ENCODE measurements around the gene CYB5B.

CYB5B gene

GRCh38 chr16:69490707-69491324 is 66.4 kb downstream of the CYB5B start:
- DNase-seq = no peak

- DNase-seq = peak; percentile 22
Observed at GRCh38 chr16:69494991-69495392, 70.6 kb downstream of the CYB5B start.

GRCh38 chr16:69495821-69496220 is 71.4 kb downstream of the CYB5B start:
- no peak for DNase-seq

GRCh38 chr16:69496376-69496775 is 72.0 kb downstream of the CYB5B start:
- DNase-seq = no peak

- DNase-seq = no peak
Observed at GRCh38 chr16:69496896-69497295, 72.5 kb downstream of the CYB5B start.

- no peak for DNase-seq
Observed at GRCh38 chr16:69497876-69498596, 73.6 kb downstream of the CYB5B start.

GRCh38 chr16:69498926-69499325 is 74.5 kb downstream of the CYB5B start:
- no peak for DNase-seq

GRCh38 chr16:69499541-69500230 is 75.3 kb downstream of the CYB5B start:
- DNase-seq = no peak

- no peak for DNase-seq
Observed at GRCh38 chr16:69500496-69500895, 76.1 kb downstream of the CYB5B start.

GRCh38 chr16:69501956-69502745 is 77.7 kb downstream of the CYB5B start:
- no peak for DNase-seq

- DNase-seq = no peak
Observed at GRCh38 chr16:69503244-69503643, 78.8 kb downstream of the CYB5B start.

GRCh38 chr16:69508033-69508755 is 83.8 kb downstream of the CYB5B start:
- DNase-seq = no peak

- no peak for DNase-seq
Observed at GRCh38 chr16:69509125-69509524, 84.7 kb downstream of the CYB5B start.

- DNase-seq = no peak
Observed at GRCh38 chr16:69511651-69512050, 87.2 kb downstream of the CYB5B start.

- DNase-seq = no peak
Observed at GRCh38 chr16:69513180-69513966, 89.0 kb downstream of the CYB5B start.

GRCh38 chr16:69514356-69514755 is 89.9 kb downstream of the CYB5B start:
- no peak for DNase-seq

All from stimulated activated CD4-positive, alpha-beta T cell treated with anti-CD3 and anti-CD28 coated beads, Interleukin-4, amount 100 ng/mL, for 1 hour (primary cell).